HG03045 (cell line): ENCODE results near the gene WFS1.

Experiments used
- ATAC-seq: cut with Tn5 transposase; IDR thresholded peaks from one replicate; pipeline ENCODE4 v1.9.1; 2021; ENCODE audit warnings: mild to moderate bottlenecking, moderate library complexity; ENCODE audit not compliant: unreplicated experiment

Gene WFS1

GRCh38 chr4:6269616-6270511 is at the start of gene WFS1:
Gene WFS1 (plus strand): TSS chr4:6269850. CDS start chr4:6277456, 7,606 bp downstream.
- ATAC-seq = peak; percentile 100

- no peak for ATAC-seq
These were observed 48.3 kb upstream of the WFS1 start for GRCh38 chr4:6221301-6221850.

- no peak for ATAC-seq
These were observed 47.5 kb upstream of the WFS1 start for GRCh38 chr4:6221851-6222760.

GRCh38 chr4:6222761-6223292 is 46.8 kb upstream of the WFS1 start:
- ATAC-seq = no peak

- ATAC-seq = no peak
These were observed 44.9 kb upstream of the WFS1 start for GRCh38 chr4:6224735-6225134.

- ATAC-seq = no peak
These were observed 44.2 kb upstream of the WFS1 start for GRCh38 chr4:6225469-6225868.

- ATAC-seq = no peak
These were observed 43.1 kb upstream of the WFS1 start for GRCh38 chr4:6226506-6226905.

GRCh38 chr4:6227412-6228157 is 42.1 kb upstream of the WFS1 start:
- no peak for ATAC-seq

- ATAC-seq = no peak
These were observed 41.2 kb upstream of the WFS1 start for GRCh38 chr4:6228158-6229067.

- ATAC-seq = no peak
These were observed 40.6 kb upstream of the WFS1 start for GRCh38 chr4:6229095-6229494.

GRCh38 chr4:6229671-6230501 is 39.8 kb upstream of the WFS1 start:
- no peak for ATAC-seq

GRCh38 chr4:6230502-6230785 is 39.2 kb upstream of the WFS1 start:
- ATAC-seq = no peak

GRCh38 chr4:6230827-6231662 is 38.6 kb upstream of the WFS1 start:
- ATAC-seq = no peak

- ATAC-seq = no peak
These were observed 37.9 kb upstream of the WFS1 start for GRCh38 chr4:6231663-6232165.

GRCh38 chr4:6232836-6233785 is 36.5 kb upstream of the WFS1 start:
- ATAC-seq = no peak

- no peak for ATAC-seq
These were observed 35.7 kb upstream of the WFS1 start for GRCh38 chr4:6233929-6234328.

- no peak for ATAC-seq
These were observed 34.6 kb upstream of the WFS1 start for GRCh38 chr4:6235012-6235411.
